ENCODE measurements around the gene ABCA6.
"Not testable (repeated sequence)": the region's sequence is repeated elsewhere in the genome, so short reads cannot be mapped to it uniquely, and the experiment has no call there.

The ABCA6 gene

DNA sequence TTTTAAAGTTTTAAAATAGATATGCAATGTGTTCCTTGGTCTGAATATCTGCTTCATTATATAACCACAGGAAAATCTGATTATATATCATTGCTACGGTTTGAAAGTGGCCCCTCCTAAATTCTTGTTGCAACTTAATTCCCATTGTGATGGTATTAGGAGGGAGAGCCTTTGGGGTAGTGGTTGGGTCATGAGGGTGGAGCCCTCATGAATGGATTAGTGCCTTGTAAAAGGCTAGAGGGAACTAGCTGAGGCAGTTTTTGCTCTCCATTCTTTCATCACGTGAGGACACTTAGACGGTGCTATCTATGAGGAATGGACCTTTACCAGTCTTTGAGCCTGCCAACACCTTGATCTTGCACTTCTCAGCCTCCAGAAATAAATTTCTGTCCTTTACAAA, 7.6 kb downstream of the ABCA6 start:
- no peak for DNase-seq (ENCODE audit: low read depth)

DNA sequence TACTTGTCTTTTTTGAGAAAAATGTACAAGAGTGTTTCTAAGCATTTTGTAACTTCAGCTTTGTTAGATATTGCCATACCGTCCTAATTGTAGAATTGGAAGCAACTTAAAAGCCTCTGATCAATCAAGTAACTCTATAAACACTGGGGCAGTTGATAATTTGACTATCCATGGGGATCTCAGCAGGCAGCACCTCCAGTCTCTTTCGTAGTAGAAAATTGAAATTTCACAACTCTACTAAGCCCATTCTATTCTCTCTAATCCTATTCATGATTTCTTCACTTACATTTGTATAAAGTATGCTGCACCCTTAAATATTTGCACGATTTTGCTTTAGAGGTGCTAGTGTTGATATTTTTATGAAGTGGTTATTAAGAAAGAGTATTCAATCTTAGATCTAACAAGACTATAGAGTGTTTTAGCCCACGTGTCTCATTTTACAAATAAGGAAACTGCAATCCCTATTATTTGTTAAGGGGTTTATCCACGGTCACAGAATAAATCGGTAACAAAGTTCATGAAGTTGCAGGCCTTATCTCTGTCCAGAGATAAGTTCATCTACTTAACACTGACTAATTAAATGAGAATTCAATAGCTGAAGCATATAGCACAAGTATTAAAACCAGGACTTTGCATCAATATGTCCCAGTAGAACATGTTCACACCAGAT, 10.9 kb downstream of the ABCA6 start:
- no peak for DNase-seq (ENCODE audit: low read depth)

DNA sequence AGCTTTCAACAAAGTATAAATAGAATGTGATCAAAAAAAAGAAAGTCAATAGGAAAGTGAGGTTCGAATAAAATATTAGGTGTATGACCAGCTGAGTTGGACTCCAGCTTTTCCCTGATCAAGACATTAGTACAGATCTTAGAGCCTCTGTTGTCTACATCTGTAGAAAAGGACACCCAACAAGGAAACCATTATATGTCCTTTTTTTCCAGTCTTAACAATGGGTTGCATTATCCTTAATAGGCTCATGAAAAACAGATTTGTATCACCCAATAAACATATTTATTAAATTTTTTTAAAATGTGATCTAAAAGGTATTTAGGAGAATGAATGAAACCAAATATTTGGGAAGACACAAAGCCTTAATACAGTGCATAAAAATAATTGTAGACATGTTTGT, 18.1 kb downstream of the ABCA6 start:
- DNase-seq (ENCODE audit: low read depth): no peak

DNA sequence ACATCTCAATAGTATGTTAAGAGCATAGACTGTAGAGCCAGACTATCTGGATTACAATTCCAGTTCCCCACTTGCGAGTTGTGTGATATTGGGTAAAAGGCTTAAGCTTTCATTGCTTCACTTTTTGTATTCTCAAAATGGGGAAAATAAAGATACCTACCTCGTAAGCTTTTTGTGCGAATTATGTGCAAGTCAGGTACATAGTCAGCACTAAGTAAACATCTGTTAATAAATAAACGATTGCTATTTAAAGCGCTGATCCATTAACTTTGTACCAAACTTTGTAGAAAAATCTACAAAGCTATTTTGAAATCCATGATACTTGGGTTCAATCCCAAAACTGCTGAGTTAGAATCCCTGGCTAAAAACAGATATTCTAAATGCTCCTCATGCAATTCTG, 19.6 kb downstream of the ABCA6 start:
- no peak for DNase-seq (ENCODE audit: low read depth)

DNA sequence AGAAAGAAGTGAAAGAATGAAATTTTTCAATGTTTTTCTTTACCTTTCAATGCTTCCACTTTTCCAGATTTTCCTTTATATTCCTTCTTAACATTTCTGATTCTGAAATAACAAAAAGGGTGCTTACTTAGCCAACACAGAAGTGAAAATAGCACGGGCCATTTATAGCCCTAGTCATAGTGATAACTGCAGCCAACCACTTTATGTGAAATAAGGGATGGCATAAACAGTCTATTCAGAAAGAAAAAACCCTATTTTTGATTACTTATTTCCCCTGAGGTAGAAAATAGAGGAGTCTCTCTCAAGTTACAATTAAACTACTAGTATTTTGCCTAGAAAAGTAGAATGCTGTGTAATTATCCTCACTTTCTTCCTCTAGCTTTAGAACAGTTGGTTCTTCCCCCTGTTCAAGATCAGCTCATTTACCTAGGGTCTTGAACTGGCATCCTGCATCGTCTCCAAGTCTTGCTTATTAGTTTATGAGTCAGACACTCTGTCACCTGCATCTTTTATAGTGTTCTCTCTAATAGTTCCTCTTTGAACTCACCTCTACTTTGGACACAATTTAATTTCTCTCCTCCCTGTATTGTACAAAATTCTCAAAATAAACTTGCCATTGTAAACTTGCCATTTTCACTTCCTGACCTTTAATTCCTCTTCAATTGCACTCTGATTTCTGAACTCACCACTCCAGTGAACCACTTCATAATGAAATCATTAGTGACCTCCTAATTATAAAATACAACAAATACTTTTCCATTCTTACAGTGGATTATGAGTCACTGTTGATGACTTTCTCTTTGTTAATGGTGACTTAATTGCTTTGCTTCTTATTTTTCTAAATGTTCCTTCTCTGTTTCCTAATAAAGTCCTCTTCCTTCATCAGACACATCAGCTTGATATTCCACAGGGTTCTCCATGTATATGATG, 23.6 kb downstream of the ABCA6 start:
- no peak for DNase-seq (ENCODE audit: low read depth)

DNA sequence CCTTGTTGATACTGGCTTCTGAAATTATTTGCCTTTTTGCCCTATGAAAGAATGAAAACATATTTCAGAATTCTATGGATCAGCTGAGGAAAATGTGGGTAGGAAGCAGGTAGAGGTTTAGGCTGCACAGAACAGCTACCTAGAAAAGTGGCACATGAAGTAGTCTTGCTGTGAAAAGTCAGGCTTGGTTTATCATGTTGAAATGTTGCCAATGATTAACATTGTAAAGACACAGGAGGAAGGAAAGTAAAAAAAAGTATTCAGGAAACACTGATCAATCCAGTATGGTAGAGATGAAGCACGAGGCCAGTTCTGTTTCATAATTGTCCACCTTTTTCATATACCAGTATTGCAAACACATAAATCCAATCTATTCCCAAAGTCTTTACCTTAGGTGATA, 29.9 kb downstream of the ABCA6 start:
- DNase-seq (ENCODE audit: low read depth): no peak

DNA sequence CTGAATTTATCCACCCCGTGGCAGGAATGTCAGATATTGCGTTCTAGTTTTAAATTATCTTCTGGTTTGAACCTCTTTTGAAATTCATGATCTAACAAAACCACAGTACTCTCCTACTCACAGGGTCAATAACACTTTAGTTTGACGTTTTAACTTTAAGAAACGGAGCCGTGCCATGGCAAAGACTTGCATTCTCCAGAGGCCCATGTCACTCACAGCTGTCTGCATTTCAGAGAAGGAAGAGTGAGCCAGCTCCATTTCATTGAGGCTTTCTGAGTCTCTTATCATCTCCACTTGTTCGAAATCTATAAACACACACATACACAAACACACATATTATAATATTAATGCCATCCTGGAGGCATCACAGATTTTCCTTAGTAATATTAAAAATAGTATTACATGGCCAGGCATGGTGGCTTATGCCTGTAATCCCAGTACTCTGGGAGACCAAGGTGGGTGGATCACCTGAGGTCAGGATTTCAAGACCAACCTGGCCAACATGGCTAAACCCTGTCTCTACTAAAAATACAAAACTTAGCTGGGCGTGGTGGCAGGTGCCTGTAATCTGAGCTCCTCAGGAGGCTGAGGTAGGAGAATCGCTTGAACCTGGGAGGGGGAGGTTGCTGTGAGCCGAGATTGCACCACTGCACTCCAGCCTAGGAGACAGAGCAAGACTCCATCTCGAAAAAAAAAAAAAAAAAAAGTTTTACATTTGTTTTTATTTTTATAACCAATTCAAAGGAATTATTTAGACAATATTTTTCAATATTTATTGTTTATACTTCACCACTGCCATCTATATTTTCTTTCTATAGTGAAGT, 35.6 kb downstream of the ABCA6 start:
- no peak for DNase-seq (ENCODE audit: low read depth)

DNA sequence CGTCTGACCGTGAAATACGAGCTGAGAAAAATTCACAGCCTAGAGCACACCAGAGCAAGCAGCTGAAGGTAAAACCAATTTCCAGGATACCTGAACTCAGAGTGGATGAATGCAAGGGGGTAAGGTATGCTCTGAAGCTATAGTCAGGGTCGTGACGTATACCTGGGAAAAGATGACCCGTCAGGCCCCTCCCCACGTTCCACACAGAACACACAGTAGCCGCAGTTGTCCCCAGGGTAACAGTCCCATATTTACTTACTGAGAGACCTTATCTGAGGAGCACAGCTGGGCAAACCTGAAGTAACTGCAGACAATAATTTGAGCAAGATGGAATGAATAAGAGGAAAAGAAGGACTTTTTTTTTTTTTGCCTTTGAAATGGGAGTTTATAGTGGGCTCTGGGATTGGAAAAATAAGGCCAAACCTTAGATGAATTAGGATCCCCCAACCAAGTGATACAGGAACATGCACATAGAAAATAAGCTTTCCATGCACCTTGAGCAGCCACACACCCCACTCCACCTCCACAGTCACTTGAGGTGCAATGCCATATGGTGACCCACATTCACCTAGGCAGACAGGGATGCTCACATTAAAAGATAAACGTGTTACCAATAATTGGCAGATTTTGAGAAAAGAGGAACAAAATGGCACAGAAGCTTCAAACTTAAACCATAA, 38.0 kb downstream of the ABCA6 start:
- DNase-seq (ENCODE audit: low read depth): no peak

DNA sequence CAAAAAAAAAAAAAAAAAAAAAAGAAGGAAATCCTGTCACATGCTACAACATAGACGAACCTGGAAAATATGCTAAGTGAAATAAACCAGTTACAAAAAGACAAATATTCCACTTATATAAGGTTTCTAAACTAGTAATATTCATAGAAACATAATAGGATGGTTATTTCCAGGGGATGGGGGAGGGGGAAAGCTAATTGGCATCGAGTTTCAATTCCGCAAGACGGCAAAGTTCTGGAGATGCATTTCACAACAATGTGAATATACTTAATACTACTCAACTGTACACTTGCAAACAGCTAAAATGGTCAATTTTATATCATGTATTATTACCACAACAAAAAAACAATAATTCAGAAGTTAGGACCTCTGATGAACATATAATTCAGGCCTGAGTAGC, 43.1 kb downstream of the ABCA6 start:
- DNase-seq (ENCODE audit: low read depth): no peak

DNA sequence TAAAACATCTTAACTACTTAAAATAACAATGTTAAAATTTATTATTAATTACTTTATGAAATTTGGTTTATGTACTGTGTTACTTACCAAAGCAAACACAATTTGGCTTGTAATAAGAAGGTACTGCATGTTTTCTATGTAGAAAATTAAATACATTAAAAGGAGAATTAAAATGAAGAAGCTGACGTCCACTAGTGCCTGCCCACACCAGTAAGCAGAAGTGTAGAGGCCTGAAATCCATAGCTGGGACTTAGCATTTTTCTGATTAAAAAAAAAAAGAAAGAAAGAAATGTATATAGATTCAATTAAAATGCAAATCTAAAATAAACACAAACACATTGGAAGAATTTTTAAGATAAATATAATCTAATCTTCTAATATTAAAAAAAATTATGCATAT, 45.2 kb downstream of the ABCA6 start:
- DNase-seq (ENCODE audit: low read depth): no peak

DNA sequence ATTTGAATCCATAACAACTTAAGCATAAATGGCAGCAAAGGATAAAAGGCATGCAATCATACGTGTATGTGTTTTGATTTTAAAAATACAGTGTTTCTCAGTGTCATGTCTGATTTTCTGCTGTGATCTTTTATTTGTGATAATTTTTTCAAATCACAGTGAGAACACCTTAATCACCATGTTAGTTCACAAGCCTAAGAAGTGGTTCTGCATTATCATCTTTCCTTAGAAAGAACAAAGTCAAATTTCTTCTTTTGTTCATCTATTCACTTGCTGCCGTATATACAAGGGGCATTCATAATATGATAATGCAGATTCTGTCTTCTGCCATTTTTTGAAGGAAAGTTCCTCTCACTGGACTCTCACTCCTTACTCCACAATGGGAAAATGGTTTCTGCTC, 47.7 kb downstream of the ABCA6 start:
- DNase-seq (ENCODE audit: low read depth): no peak

DNA sequence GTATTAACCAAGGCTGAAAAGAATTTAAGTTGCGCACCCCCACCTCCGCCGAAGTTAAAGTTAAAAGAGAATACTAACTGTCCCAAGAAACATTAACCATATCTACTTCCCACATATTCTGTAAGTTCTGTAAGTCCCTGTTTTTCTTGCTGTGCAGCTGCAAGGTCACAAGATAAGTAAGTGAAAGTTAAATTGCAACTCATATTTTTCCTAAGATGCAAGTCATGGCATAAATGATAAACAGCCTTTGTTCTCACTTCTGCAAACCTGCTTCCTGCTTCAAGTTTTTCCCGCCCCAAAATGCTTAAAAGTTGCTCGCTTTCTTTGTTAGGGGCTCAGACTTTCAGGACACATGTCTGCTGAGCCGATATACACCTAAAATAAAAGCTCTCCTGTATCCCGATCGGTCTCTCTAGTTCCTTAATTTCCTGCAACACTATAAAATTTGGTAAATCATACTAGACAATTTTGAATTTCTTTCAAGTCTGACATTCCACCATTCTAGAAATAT, 48.4 kb downstream of the ABCA6 start:
- no peak for DNase-seq (ENCODE audit: low read depth)

DNA sequence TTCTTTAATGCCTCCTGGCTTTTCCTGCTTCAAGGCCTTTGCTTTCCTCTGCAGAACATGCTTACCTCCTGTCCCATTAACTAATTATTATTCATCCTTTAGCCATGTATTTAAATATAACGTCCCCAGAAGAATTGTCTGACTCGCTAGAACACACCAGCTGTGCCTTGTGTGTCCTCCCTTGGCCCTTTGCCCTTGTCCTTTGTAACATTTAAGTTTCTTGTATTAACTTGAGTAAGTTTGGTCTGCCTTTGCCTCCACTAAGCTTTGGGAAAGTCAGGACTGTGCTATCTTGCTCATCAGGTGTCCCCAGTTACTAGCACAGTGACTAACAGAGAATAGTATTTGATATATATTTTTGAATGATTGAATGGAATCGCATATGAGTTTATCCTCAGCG, 51.3 kb downstream of the ABCA6 start:
- no peak for DNase-seq (ENCODE audit: low read depth)

DNA sequence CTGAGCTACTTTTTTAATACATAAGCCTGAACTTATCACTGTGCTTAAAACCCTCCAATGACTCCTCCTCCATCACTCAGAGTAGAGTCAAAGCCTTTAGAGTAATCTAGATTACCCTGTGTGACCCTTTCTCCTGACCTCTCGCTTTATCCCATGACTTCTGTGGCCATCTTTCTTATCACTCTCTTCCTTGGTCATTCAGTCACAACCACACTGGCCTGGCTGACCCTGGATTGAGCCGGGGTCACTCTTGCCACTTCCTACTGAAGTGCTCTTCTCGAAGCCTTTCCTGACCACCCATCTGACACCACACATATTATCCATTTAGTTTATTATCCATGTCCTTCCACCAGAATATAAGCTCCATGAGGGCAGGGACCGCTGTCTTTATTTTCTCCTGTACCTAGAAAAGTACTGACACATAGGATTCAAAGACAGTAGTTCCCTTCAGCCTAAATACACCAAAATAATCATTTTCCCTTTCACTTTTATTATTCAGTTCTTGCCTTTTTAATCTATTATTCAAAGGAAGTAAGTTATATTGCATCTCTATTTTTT, 53.0 kb downstream of the ABCA6 start:
- no peak for DNase-seq (ENCODE audit: low read depth)

DNA sequence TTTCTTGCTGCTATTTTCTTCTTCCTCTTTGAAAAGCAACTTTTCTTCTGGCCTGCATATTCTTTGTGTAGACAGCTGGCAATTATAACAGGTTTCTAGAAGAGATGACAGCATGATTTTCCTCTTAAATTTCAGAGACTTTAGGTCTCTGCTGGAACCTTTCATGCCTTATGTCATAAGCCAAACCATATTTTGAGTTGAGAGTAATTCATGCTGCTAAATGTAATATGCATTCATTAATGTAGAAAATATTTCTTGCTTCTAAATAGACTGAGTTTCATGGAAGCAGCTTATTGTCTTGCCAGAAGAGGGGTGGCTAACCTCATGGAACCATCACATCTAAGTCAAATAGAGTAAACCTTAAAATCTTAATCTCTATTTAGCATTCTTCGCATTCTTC, 55.1 kb downstream of the ABCA6 start:
- DNase-seq (ENCODE audit: low read depth): no peak

DNA sequence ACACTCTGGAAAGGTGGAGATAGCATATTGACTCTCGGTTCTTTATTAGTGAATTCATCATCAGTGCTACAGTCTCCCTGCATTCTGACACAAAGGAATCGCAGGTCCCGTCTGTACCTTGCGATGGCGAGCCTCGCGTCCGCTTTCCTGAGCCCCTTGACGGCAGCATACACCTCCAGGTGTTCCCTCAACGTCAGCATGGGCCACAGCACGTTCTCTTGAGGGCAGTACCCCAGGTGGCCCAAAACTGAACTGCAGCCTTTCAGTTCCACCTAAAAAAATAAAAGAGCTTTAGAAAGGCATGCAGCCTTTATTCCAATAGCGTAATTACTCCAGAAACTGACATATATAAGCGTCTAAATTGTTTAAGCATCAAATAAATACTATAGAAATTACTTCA, 56.8 kb downstream of the ABCA6 start:
- no peak for DNase-seq (ENCODE audit: low read depth)

DNA sequence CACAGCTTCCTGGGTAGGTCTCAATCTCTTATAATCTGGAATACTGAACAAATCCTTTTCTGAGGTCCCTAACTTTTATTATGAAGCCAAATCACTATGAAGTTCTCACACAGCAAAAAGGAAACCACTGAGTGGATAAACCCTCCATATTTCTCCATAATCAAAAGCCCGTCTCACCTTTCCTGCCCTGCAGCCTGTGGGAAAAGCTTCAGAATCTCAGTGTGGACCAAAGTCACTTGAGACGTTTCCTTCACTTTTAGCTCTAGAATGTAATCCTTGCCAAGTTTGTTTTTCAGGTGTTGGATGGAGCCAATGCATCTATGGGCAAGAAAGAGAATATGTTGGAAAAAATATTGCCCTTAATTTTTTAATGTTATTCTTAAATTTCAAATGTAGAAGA, 59.0 kb downstream of the ABCA6 start:
- no peak for DNase-seq (ENCODE audit: low read depth)

DNA sequence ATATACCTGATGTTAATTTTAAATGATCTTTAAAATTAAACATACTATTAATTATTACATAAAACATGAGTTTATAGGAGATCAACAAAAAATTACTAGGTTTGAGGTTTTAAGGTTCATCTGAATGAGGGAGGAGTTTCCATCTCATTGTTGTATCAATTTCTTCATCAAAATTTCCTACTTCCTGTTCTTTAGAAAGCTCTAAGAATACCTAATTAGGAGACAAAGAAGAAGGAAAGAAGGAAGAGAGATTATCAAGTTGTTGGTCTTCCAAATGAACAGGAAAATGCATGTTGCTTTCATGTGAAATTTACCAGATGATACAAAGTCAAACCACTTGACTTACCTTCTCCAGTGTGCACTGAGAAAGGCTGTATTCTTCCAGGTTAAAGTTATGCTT, 62.8 kb downstream of the ABCA6 start:
- no peak for DNase-seq (ENCODE audit: low read depth)

DNA sequence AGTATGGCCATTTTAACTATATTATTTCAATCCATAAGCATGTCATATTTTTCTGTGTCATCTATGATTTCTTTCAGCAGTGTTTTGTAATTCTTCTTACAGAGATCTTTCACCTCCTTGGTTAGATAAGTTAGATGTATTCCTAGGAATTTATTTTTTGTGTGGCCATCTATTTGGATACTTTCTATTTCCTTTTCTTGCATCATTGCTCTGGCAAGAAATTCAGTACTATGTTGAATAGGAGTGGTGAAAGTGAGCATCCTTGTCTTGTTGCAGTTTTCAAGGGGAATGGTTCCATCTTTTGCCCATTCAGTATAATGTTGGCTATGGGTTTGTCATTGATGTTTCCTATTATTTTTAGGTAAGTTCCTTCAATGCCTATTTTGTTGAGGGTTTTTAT, 65.9 kb downstream of the ABCA6 start:
- DNase-seq (ENCODE audit: low read depth): no peak

DNA sequence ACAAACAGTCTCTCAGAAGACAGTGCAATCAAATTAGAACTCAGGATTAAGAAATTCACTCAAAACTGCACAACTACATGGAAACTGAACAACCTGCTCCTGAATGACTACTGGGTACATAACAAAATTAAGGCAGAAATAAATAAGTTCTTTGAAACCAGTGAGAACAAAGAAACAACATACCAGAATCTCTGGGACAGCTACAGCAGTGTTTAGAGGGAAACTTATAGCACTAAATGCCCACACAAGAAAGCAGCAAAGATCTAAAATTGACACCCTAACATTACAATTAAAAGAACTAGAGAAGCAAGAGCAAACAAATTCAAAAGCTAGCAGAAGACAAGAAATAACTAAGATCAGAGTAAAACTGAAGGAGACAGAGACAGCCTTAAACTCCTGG, 68.3 kb downstream of the ABCA6 start:
- DNase-seq (ENCODE audit: low read depth): not testable (repeated sequence)

DNA sequence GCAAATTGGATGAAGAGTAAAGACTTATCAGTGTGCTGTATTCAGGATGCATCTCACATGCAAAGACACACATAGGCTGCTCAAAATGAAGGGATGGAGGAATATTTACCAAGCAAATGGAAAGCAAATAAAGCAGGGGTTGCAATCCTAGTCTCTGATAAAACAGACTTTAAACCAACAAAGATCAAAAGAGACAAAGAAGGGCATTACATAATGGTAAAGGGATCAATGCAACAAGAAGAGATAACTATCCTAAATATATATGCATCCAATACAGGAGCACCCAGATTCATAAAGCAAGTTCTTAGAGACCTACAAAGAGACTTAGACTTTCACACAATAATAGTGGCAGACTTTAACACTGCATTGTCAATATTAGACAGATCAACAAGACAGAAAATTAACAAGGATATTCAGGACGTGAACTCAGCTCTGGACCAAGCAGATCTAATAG, 68.9 kb downstream of the ABCA6 start:
- DNase-seq (ENCODE audit: low read depth): not testable (repeated sequence)

DNA sequence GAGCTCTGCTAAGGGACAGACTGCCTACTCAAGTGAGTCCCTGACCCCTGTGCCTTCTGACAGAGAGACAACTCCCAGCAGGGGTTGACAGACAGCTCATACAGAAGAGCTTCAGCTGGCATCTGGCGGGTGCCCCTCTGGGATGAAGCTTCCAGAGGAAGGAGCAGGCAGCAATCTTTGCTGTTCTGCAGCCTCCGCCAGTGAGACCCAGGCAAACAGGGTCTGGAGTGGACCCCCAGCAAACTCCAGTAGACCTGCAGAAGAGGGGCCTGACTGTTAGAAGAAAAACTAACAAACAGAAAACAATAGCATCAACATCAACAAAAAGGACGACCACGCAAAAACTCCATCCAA, 70.5 kb downstream of the ABCA6 start:
- DNase-seq (ENCODE audit: low read depth): not testable (repeated sequence)

Measured in stimulated activated CD8-positive, alpha-beta memory T cell treated with anti-CD3 and anti-CD28 coated beads, Interleukin-12 subunit alpha, Interleukin-12 subunit beta, amount 100 ng/mL, for 1 hour (primary cell).